SK-N-SH (cell line): ENCODE results near the gene SPSB3. TPM values are rescaled to one million over a fixed set of nuclear protein-coding genes. Genes with fewer than 3 reads are reported as not detected.

Experiments
- CTCF ChIA-PET: fragments of 300-600, 350-600 bp; formaldehyde crosslinking; extraction: SDS; loops from one replicate; lab custom pipeline; 2021; lab: Yijun Ruan, JAX
- POLR2A ChIA-PET: fragments of 350-600 bp; sonication (Branson Sonifier 250); formaldehyde crosslinking; extraction: SDS; loops from one replicate; lab custom pipeline; 2020; ENCODE audit warnings: antibody characterized with exemption, inconsistent platforms; lab: Yijun Ruan, JAX
- DNase-seq: peaks from one replicate; pipeline ENCODE4 v3.0.0; 2012
- H2AFZ ChIP-seq: fragments of 200-600 bp; sonication (generic); 2 replicates; pipeline ENCODE4 v1.8.1; 2016; ENCODE audit warnings: antibody characterized with exemption, mild to moderate bottlenecking, low read depth
- H3F3A ChIP-seq: fragments of 200-600 bp; sonication (generic); replicated peaks from 2 replicates; pipeline ENCODE3; 2016; ENCODE audit warnings: antibody characterized with exemption, mild to moderate bottlenecking; ENCODE audit not compliant: insufficient read depth
- H3K27ac ChIP-seq, 2 experiments: fragments of 200-500 bp in 1 of 2; fragments of 200-600 bp in 1 of 2; sonication (Bioruptor generic) in 1 of 2; sonication (generic), shearing (Covaris generic) in 1 of 2; 2 replicates each; pipeline versions ENCODE4 v1.5.1 to v1.6.1; 2014 to 2016; ENCODE audit warnings: low read depth in 2 of 2, inconsistent platforms in 1 of 2, low read length in 1 of 2, mild to moderate bottlenecking in 1 of 2, mixed read lengths in 1 of 2
- H3K27me3 ChIP-seq: fragments of 200-600 bp; sonication (generic), shearing (Covaris generic); 2 replicates; pipeline ENCODE4 v1.6.1; 2016; ENCODE audit warnings: mixed run types; ENCODE audit not compliant: insufficient read depth
- H3K36me3 ChIP-seq, 2 experiments: fragments of 200-500 bp in 1 of 2; fragments of 200-600 bp in 1 of 2; sonication (Bioruptor generic) in 1 of 2; sonication (generic) in 1 of 2; replicated peaks in 1 of 2; 2 replicates each; pipeline versions ENCODE3 to v1.5.1; 2014 to 2016; ENCODE audit warnings: low read length in 1 of 2, mild to moderate bottlenecking in 1 of 2; ENCODE audit not compliant: insufficient read depth in 2 of 2, control insufficient read depth in 1 of 2
- H3K4me1 ChIP-seq, 2 experiments: fragments of 200-500 bp in 1 of 2; fragments of 200-600 bp in 1 of 2; sonication (Bioruptor generic) in 1 of 2; sonication (generic), shearing (Covaris generic) in 1 of 2; 2 replicates each; pipeline versions ENCODE4 v1.5.1 to v1.6.1; 2014 to 2016; ENCODE audit warnings: low read depth in 1 of 2, low read length in 1 of 2, mixed run types in 1 of 2; ENCODE audit not compliant: insufficient read depth in 2 of 2, control insufficient read depth in 1 of 2
- H3K4me2 ChIP-seq: fragments of 200-600 bp; sonication (generic), shearing (Covaris generic); 2 replicates; pipeline ENCODE4 v1.6.1; 2017; ENCODE audit warnings: mixed run types
- H3K4me3 ChIP-seq, 2 experiments: fragments of 200-500 bp in 1 of 2; fragments of 200-600 bp in 1 of 2; sonication (Bioruptor generic) in 1 of 2; sonication (generic), shearing (Covaris generic) in 1 of 2; 2 replicates each; pipeline versions ENCODE4 v1.5.1 to v1.8.1; 2014 to 2016; ENCODE audit warnings: low read depth in 2 of 2, inconsistent platforms in 1 of 2, low read length in 1 of 2, mild to moderate bottlenecking in 1 of 2, mixed read lengths in 1 of 2, moderate library complexity in 1 of 2
- H3K79me2 ChIP-seq: fragments of 200-600 bp; sonication (generic); 2 replicates; pipeline ENCODE4 v1.8.1; 2017; ENCODE audit warnings: mild to moderate bottlenecking; ENCODE audit not compliant: insufficient read depth
- H3K9ac ChIP-seq: fragments of 200-600 bp; sonication (generic); 2 replicates; pipeline ENCODE4 v1.6.1; 2017; ENCODE audit warnings: mixed run types
- H3K9me2 ChIP-seq: fragments of 200-600 bp; sonication (generic); 2 replicates; pipeline ENCODE4 v1.6.1; 2017; ENCODE audit warnings: mixed run types
- H3K9me3 ChIP-seq: fragments of 200-600 bp; sonication (generic); 2 replicates; pipeline ENCODE4 v1.6.1; 2017; ENCODE audit warnings: mixed run types, mild to moderate bottlenecking, moderate library complexity
- H4K20me1 ChIP-seq: fragments of 200-600 bp; sonication (generic); 2 replicates; pipeline ENCODE4 v1.6.1; 2017; ENCODE audit warnings: mild to moderate bottlenecking, mixed run types; ENCODE audit not compliant: insufficient read depth
- CHD2 ChIP-seq: fragments of 150-350 bp; IDR thresholded peaks from 2 replicates; pipeline ENCODE4 v1.6.1; 2018; ENCODE audit warnings: low read length; ENCODE audit not compliant: partially characterized antibody
- EZH2phosphoT487 ChIP-seq: fragments of 200-600 bp; sonication (generic); IDR thresholded peaks from 2 replicates; pipeline ENCODE4 v1.6.1; 2017; ENCODE audit warnings: low read depth, mixed run types, mild to moderate bottlenecking, antibody characterized with exemption, moderate library complexity, borderline replicate concordance
- FOSL2 ChIP-seq: IDR thresholded peaks from 2 replicates; pipeline ENCODE4 v1.4.0; 2012; ENCODE audit warnings: low read depth, mild to moderate bottlenecking, moderate library complexity, borderline replicate concordance
- FOXM1 ChIP-seq: IDR thresholded peaks from 2 replicates; pipeline ENCODE4 v1.4.0; 2012; ENCODE audit warnings: low read depth, mild to moderate bottlenecking
- GABPA ChIP-seq: IDR thresholded peaks from 2 replicates; pipeline ENCODE4 v1.4.0; 2012; ENCODE audit warnings: low read depth, mild to moderate bottlenecking
- GATA2 ChIP-seq: sonication (generic); formaldehyde crosslinking; IDR thresholded peaks from 2 replicates; pipeline ENCODE4 v1.5.0; 2020; ENCODE audit warnings: mild to moderate bottlenecking, missing genetic modification reagents
- JUND ChIP-seq: IDR thresholded peaks from 2 replicates; pipeline ENCODE4 v1.4.0; 2012
- NFIC ChIP-seq: IDR thresholded peaks from 2 replicates; pipeline ENCODE4 v1.4.0; 2012; ENCODE audit warnings: borderline replicate concordance
- NRF1 ChIP-seq: IDR thresholded peaks from 2 replicates; pipeline ENCODE4 v1.6.1; 2012; ENCODE audit warnings: low read depth, mild to moderate bottlenecking, low read length
- RAD21 ChIP-seq: IDR thresholded peaks from 2 replicates; pipeline ENCODE4 v1.6.1; 2012; ENCODE audit warnings: mild to moderate bottlenecking, low read length
- REST ChIP-seq: IDR thresholded peaks from 2 replicates; pipeline ENCODE4 v1.6.1; 2012; ENCODE audit warnings: mild to moderate bottlenecking, low read depth, low read length, moderate library complexity
- RFX5 ChIP-seq: IDR thresholded peaks from 2 replicates; pipeline ENCODE4 v1.6.1; 2012; ENCODE audit warnings: mild to moderate bottlenecking, improper control_type of control experiment, low read length
- RXRA ChIP-seq: IDR thresholded peaks from 2 replicates; pipeline ENCODE4 v1.4.0; 2012; ENCODE audit warnings: low read depth, mild to moderate bottlenecking, borderline replicate concordance
- SMC3 ChIP-seq: IDR thresholded peaks from 2 replicates; pipeline ENCODE4 v1.6.1; 2012; ENCODE audit warnings: low read depth, low read length, improper control_type of control experiment
- TAF1 ChIP-seq: IDR thresholded peaks from 2 replicates; pipeline ENCODE4 v1.6.1; 2012; ENCODE audit warnings: low read depth, mild to moderate bottlenecking, low read length, moderate library complexity, borderline replicate concordance
- TCF12 ChIP-seq: IDR thresholded peaks from 2 replicates; pipeline ENCODE4 v1.4.0; 2012
- USF1 ChIP-seq: IDR thresholded peaks from 2 replicates; pipeline ENCODE4 v1.4.0; 2012; ENCODE audit warnings: low read depth, borderline replicate concordance
- USF2 ChIP-seq: fragments of 150-350 bp; IDR thresholded peaks from 2 replicates; pipeline ENCODE4 v1.6.1; 2017; ENCODE audit warnings: antibody characterized with exemption, low read length, low read depth, borderline replicate concordance
- ZBTB33 ChIP-seq: IDR thresholded peaks from 2 replicates; pipeline ENCODE4 v1.4.0; 2012; ENCODE audit warnings: low read depth, borderline replicate concordance
- WGBS: methylation state at CpG from one replicate; pipeline ENCODE4 v1.1.6; 2017; ENCODE audit warnings: low lambda C conversion rate; 5-methylcytosine and 5-hydroxymethylcytosine counted together
- polyA plus RNA-seq, 3 experiments: library from polyadenylated mRNA; depleted of rRNA; stranded (reverse); fragments of >200 nt; gene quantifications; 2 replicates each; pipeline ENCODE4 v1.2.3, GENCODE V29; 2012

Gene SPSB3
- polyA plus RNA-seq, 1 of the 3 experiments (the other 2 are of a cell fraction): 40.6 TPM

- no peak overlapping the region for H3K4me3 ChIP-seq
- 0 out of 2 replicates have a peak overlapping the region, but pooled peaks have one; percentile 95 for H3K4me2 ChIP-seq
- no peak overlapping the region for H3K27ac ChIP-seq
- no peaks in the 10 kb centered on the region for H3K27me3 ChIP-seq
- peaks cover 5 to 37% of the 10 kb centered on the region in 2 experiments for H3K36me3 ChIP-seq
- H4K20me1 ChIP-seq: peaks cover 6% of the 10 kb centered on the region; the same call in 1 of the 2 replicates
- H3K79me2 ChIP-seq: peaks cover 31% of the 10 kb centered on the region
- H2AFZ ChIP-seq: no peak overlapping the region
- peaks cover 7% of the 10 kb centered on the region for H3F3A ChIP-seq
- POLR2A ChIA-PET: no interaction called here
- 89% methylated on average over 21 of the region's 30 CpGs for WGBS
- H3K9ac ChIP-seq: no peak overlapping the region
- TF ChIP-seq ZBTB33 (no peak), TAF1 (no peak), EZH2phosphoT487 (no peak), GATA2 (CRISPR knock-in tag) (no peak), FOSL2 (no peak), RXRA (no peak), TCF12 (no peak)
- no peaks in the 10 kb centered on the region for H3K9me2 ChIP-seq
- CTCF ChIA-PET: interaction anchor here (1.4 to 4.4 kb wide), 2 partner anchors 8 to 14 kb away, joined by 3 to 40 read pairs; partner anchors contain the start of genes NUBP2 and SPSB3
- DNase-seq: no peak
- H3K4me1 ChIP-seq: peaks cover 0 to 25% of the 10 kb centered on the region in 2 experiments; a peak in 2 of 4 replicates
- H3K9me3 ChIP-seq: no peaks in the 10 kb centered on the region
These were observed 7.1 kb downstream of the SPSB3 start for GRCh38 chr16:1775006-1775845.

- ChIA-PET POLR2A (interaction anchor here (1.0 kb wide), 1 partner anchor 8 kb away, joined by 3 read pairs; the partner anchor contains the start of genes NUBP2 and SPSB3), CTCF (interaction anchor here (0.5 to 4.4 kb wide), 7 partner anchors 9 to 373 kb away, joined by 3 to 40 read pairs (median 3); partner anchors contain the start of genes NUBP2 and SPSB3)
- peaks cover 31% of the 10 kb centered on the region for H3K79me2 ChIP-seq
- no peak overlapping the region; the same call in 1 of the 2 replicates for H3K9ac ChIP-seq
- peak overlapping the region; percentile 90 to 91 for H3K4me3 ChIP-seq
- H3K9me3 ChIP-seq: no peaks in the 10 kb centered on the region
- H3K4me2 ChIP-seq: peak overlapping the region; percentile 95
- peaks cover 9% of the 10 kb centered on the region; the same call in 1 of the 2 replicates for H4K20me1 ChIP-seq
- H3K27ac ChIP-seq: no peak overlapping the region; a peak in 1 of 4 replicates
- peaks cover 0 to 32% of the 10 kb centered on the region in 2 experiments; a peak in 2 of 4 replicates for H3K4me1 ChIP-seq
- WGBS: 87% methylated on average over 7 of the region's 7 CpGs
- H3K36me3 ChIP-seq: peaks cover 6 to 39% of the 10 kb centered on the region in 2 experiments
- no peaks in the 10 kb centered on the region for H3K27me3 ChIP-seq
- no peak for DNase-seq
- no peaks in the 10 kb centered on the region for H3K9me2 ChIP-seq
- H2AFZ ChIP-seq: no peak overlapping the region
- peaks cover 11% of the 10 kb centered on the region for H3F3A ChIP-seq
- no peak for TF ChIP-seq FOSL2
- TF ChIP-seq RFX5: no peak
- TF ChIP-seq EZH2phosphoT487: no peak
- no peak for TF ChIP-seq CHD2
- no peak for TF ChIP-seq SMC3
- TF ChIP-seq REST: no peak
- no peak for TF ChIP-seq GABPA
- no peak for TF ChIP-seq JUND
- TF ChIP-seq NRF1: no peak
- no peak for TF ChIP-seq NFIC
- TF ChIP-seq USF1: no peak
- TF ChIP-seq FOXM1: no peak
- no peak for TF ChIP-seq RAD21
- no peak for TF ChIP-seq USF2
These were observed 8.0 kb downstream of the SPSB3 start for GRCh38 chr16:1774448-1774780.
